IMR-90 (cell line): ENCODE measurements around the gene EFNA5. TPM values are rescaled to one million over a fixed set of nuclear protein-coding genes. Genes with fewer than 3 reads are reported as not detected.

ENCODE experiments used
- ATAC-seq: fragments of 200-7000 bp; cut with Tn5 transposase; 2 replicates; pipeline ENCODE4 v1.9.1; 2020; ENCODE audit warnings: low read depth, mild to moderate bottlenecking, moderate library complexity
- BruUV-seq: library from RNA; stranded (reverse); fragments of 400-500 nt; replicated peaks from 2 replicates; lab custom pipeline; 2021; lab: Mats Ljungman, UMichigan
- CTCF ChIA-PET: fragments of 300-600 bp; formaldehyde crosslinking; extraction: SDS; loops from one replicate; lab custom pipeline; 2021; ENCODE audit warnings: antibody characterized with exemption; lab: Yijun Ruan, JAX
- POLR2A ChIA-PET: fragments of 300-600 bp; sonication (Branson Sonifier 250); formaldehyde crosslinking; loops from one replicate; lab custom pipeline; 2022; ENCODE audit warnings: antibody characterized with exemption; ENCODE audit not compliant: unreplicated experiment; lab: Charles Lee
- DNase-seq: peaks from one replicate; pipeline ENCODE4 v3.0.0; 2013
- H2AFZ ChIP-seq: replicated peaks from 2 replicates; pipeline ENCODE3; 2013; ENCODE audit warnings: low read length, mild to moderate bottlenecking; ENCODE audit not compliant: poor library complexity
- H2AK5ac ChIP-seq: 2 replicates; pipeline ENCODE4 v1.6.1; 2013; ENCODE audit warnings: low read depth, low read length, inconsistent platforms
- H2AK9ac ChIP-seq: replicated peaks from 2 replicates; pipeline ENCODE3; 2013; ENCODE audit warnings: mild to moderate bottlenecking, low read depth, low read length, moderate library complexity; ENCODE audit not compliant: poor library complexity
- H2BK120ac ChIP-seq: 2 replicates; pipeline ENCODE4 v1.6.1; 2013; ENCODE audit warnings: low read depth, low read length, inconsistent platforms
- H2BK15ac ChIP-seq: 3 replicates; pipeline ENCODE4 v1.6.1; 2013; ENCODE audit warnings: low read depth, low read length, inconsistent platforms
- H2BK20ac ChIP-seq: 2 replicates; pipeline ENCODE4 v1.6.1; 2013; ENCODE audit warnings: low read depth, mild to moderate bottlenecking, inconsistent platforms, low read length, moderate library complexity
- H2BK5ac ChIP-seq: 2 replicates; pipeline ENCODE4 v1.6.1; 2013; ENCODE audit warnings: mild to moderate bottlenecking, low read depth, low read length, inconsistent platforms; ENCODE audit not compliant: poor library complexity, severe bottlenecking
- H3K14ac ChIP-seq: replicated peaks from 2 replicates; pipeline ENCODE4 v1.6.1; 2013; ENCODE audit warnings: low read depth, low read length, inconsistent platforms
- H3K18ac ChIP-seq: 2 replicates; pipeline ENCODE4 v1.6.1; 2013; ENCODE audit warnings: low read depth, low read length, control low read depth
- H3K23ac ChIP-seq: 2 replicates; pipeline ENCODE4 v1.6.1; 2013; ENCODE audit warnings: low read depth, low read length, inconsistent platforms
- H3K27ac ChIP-seq: 2 replicates; pipeline ENCODE4 v1.5.1; 2013; ENCODE audit warnings: mild to moderate bottlenecking, control low read depth, low read length; ENCODE audit not compliant: insufficient read depth
- H3K27me3 ChIP-seq: 2 replicates; pipeline ENCODE4 v1.6.1; 2013; ENCODE audit warnings: low read length; ENCODE audit not compliant: control insufficient read depth, insufficient read depth
- H3K36me3 ChIP-seq: 2 replicates; pipeline ENCODE4 v1.6.1; 2013; ENCODE audit warnings: low read length, mixed read lengths; ENCODE audit not compliant: control insufficient read depth, insufficient read depth
- H3K4ac ChIP-seq: 2 replicates; pipeline ENCODE4 v1.6.1; 2013; ENCODE audit warnings: low read depth, low read length, inconsistent platforms
- H3K4me1 ChIP-seq: 2 replicates; pipeline ENCODE4 v1.6.1; 2013; ENCODE audit warnings: low read length, mixed read lengths; ENCODE audit not compliant: control insufficient read depth, insufficient read depth
- H3K4me2 ChIP-seq: 2 replicates; pipeline ENCODE4 v1.6.1; 2013; ENCODE audit warnings: low read depth, mild to moderate bottlenecking, control low read depth, low read length, moderate library complexity
- H3K4me3 ChIP-seq: 2 replicates; pipeline ENCODE4 v1.5.1; 2013; ENCODE audit warnings: low read depth, mild to moderate bottlenecking, control low read depth, low read length, moderate library complexity; ENCODE audit not compliant: insufficient read depth
- H3K56ac ChIP-seq: 2 replicates; pipeline ENCODE4 v1.6.1; 2013; ENCODE audit warnings: low read length, inconsistent platforms; ENCODE audit not compliant: insufficient read depth; ENCODE audit errors: extremely low read depth
- H3K79me1 ChIP-seq, 2 experiments: 2 replicates each; pipeline ENCODE4 v1.6.1; 2013; ENCODE audit warnings: low read length in 2 of 2, inconsistent platforms in 1 of 2, low read depth in 1 of 2
- H3K9ac ChIP-seq: 2 replicates; pipeline ENCODE4 v1.6.1; 2013; ENCODE audit warnings: low read depth, low read length, control low read depth
- H3K9me1 ChIP-seq: 2 replicates; pipeline ENCODE4 v1.6.1; 2013; ENCODE audit warnings: low read length, inconsistent platforms; ENCODE audit not compliant: insufficient read depth
- H3K9me3 ChIP-seq: 2 replicates; pipeline ENCODE4 v1.6.1; 2013; ENCODE audit warnings: low read length; ENCODE audit not compliant: control insufficient read depth, insufficient read depth
- H4K20me1 ChIP-seq: 2 replicates; pipeline ENCODE4 v1.6.1; 2013; ENCODE audit warnings: low read length, inconsistent platforms; ENCODE audit not compliant: insufficient read depth
- H4K5ac ChIP-seq: 2 replicates; pipeline ENCODE4 v1.6.1; 2013; ENCODE audit warnings: mild to moderate bottlenecking, low read depth, low read length, control low read depth
- H4K8ac ChIP-seq, 2 experiments: 2 replicates each; pipeline ENCODE4 v1.6.1; 2013; ENCODE audit warnings: low read depth in 2 of 2, low read length in 2 of 2, control low read depth in 1 of 2, inconsistent platforms in 1 of 2
- H4K91ac ChIP-seq: 2 replicates; pipeline ENCODE4 v1.6.1; 2013; ENCODE audit warnings: low read depth, low read length, inconsistent platforms; ENCODE audit not compliant: insufficient read depth
- CEBPB ChIP-seq: IDR thresholded peaks from 2 replicates; pipeline ENCODE4 v1.6.1; 2012; ENCODE audit warnings: low read depth, low read length, improper control_type of control experiment
- CTCF ChIP-seq: conservative IDR thresholded peaks from 2 replicates; pipeline ENCODE4 v1.5.1; 2012; ENCODE audit warnings: mild to moderate bottlenecking, low read depth, low read length, improper control_type of control experiment
- ELK1 ChIP-seq: fragments of 150-350 bp; IDR thresholded peaks from 2 replicates; pipeline ENCODE4 v1.6.1; 2016; ENCODE audit warnings: low read depth, mild to moderate bottlenecking, low read length, moderate library complexity, borderline replicate concordance
- MAFK ChIP-seq: IDR thresholded peaks from 2 replicates; pipeline ENCODE4 v1.6.1; 2012; ENCODE audit warnings: low read depth, low read length, improper control_type of control experiment
- MXI1 ChIP-seq: IDR thresholded peaks from 2 replicates; pipeline ENCODE4 v1.6.1; 2012; ENCODE audit warnings: low read depth, mild to moderate bottlenecking, low read length, moderate library complexity, borderline replicate concordance
- NFE2L2 ChIP-seq: fragments of 150-350 bp; IDR thresholded peaks from 2 replicates; pipeline ENCODE4 v1.6.1; 2016; ENCODE audit warnings: low read depth, mild to moderate bottlenecking, low read length
- RAD21 ChIP-seq: IDR thresholded peaks from 2 replicates; pipeline ENCODE4 v1.6.1; 2012; ENCODE audit warnings: low read length, improper control_type of control experiment
- RCOR1 ChIP-seq: IDR thresholded peaks from 2 replicates; pipeline ENCODE4 v1.6.1; 2012; ENCODE audit warnings: mild to moderate bottlenecking, low read length, improper control_type of control experiment; ENCODE audit not compliant: insufficient replicate concordance
- RFX5 ChIP-seq: IDR thresholded peaks from 2 replicates; pipeline ENCODE4 v1.8.0; 2012; ENCODE audit warnings: low read depth, mild to moderate bottlenecking, low read length, moderate library complexity
- USF2 ChIP-seq: fragments of 150-350 bp; IDR thresholded peaks from 2 replicates; pipeline ENCODE4 v1.6.1; 2017; ENCODE audit warnings: mild to moderate bottlenecking, antibody characterized with exemption, low read length, low read depth
- WGBS, 2 experiments: methylation state at CpG; one replicate each; pipeline versions ENCODE4 v1.1.5 to v1.1.7; 2013; ENCODE audit warnings: missing lambda C conversion rate in 2 of 2; ENCODE audit not compliant: insufficient read length in 1 of 2; ENCODE audit errors: extremely low coverage in 2 of 2; 5-methylcytosine and 5-hydroxymethylcytosine counted together
- dilution Hi-C: fragments of 300-500 bp; cut with HindIII; formaldehyde crosslinking; loops from one replicate; pipeline ENCODE4 v1.14.3; 2018; ENCODE audit warnings: low sequenced_read_pairs; ENCODE audit not compliant: unreplicated experiment
- in situ Hi-C: fragments of 300-500 bp; cut with MboI; formaldehyde crosslinking; loops from 3 replicates; pipeline ENCODE4 v1.14.3; 2019; ENCODE audit warnings: low sequenced_read_pairs, inconsistent platforms, mixed read lengths
- intact Hi-C: fragments of 100-400 bp; cut with micrococcal nuclease; formaldehyde crosslinking; loops from 2 replicates; pipeline ENCODE4 v1.10.0; 2022
- polyA plus RNA-seq, 3 experiments: library from polyadenylated mRNA; depleted of rRNA; stranded (reverse); fragments of >200 nt; gene quantifications; 2 replicates each; pipeline ENCODE4 v1.2.3, GENCODE V29; 2012; ENCODE audit warnings: low replicate concordance in 1 of 3
- total RNA-seq: library from RNA; depleted of rRNA; stranded (reverse); fragments of >200 nt; gene quantifications from 2 replicates; pipeline ENCODE4 v1.2.3, GENCODE V29; 2012

EFNA5 gene
- total and polyA plus RNA-seq, 2 of the 4 experiments (the other 2 are of a cell fraction) = 1.5 to 1.6 TPM

- no peaks in the 10 kb centered on the region for H4K20me1 ChIP-seq
- in situ Hi-C loops (no loop called here), intact Hi-C loops (loop anchor here (2.0 kb wide), 1 partner anchor 67 kb away; no protein-coding TSS in a partner anchor), dilution Hi-C loops (no loop called here)
- no peak overlapping the region for H4K91ac ChIP-seq
- no peak overlapping the region for H4K5ac ChIP-seq
- H3K9ac ChIP-seq = no peak overlapping the region
- H3K4me3 ChIP-seq = no peak overlapping the region
- no peak overlapping the region for H3K18ac ChIP-seq
- no peak for TF ChIP-seq MXI1
- no peak for TF ChIP-seq ELK1
- TF ChIP-seq CTCF = no peak
- no peak for TF ChIP-seq RFX5
- TF ChIP-seq RCOR1 = no peak
- no peak for TF ChIP-seq RAD21
- no peak for TF ChIP-seq NFE2L2
- no peak for TF ChIP-seq USF2
- no peak for TF ChIP-seq MAFK
- no peak for TF ChIP-seq CEBPB
- no peak overlapping the region for H2AK5ac ChIP-seq
- H2BK5ac ChIP-seq = no peak overlapping the region
- no peak overlapping the region for H2BK120ac ChIP-seq
- no peak overlapping the region for H3K14ac ChIP-seq
- no peak overlapping the region for H2AFZ ChIP-seq
- no peak overlapping the region for H3K4me2 ChIP-seq
- no peaks in the 10 kb centered on the region for H3K9me3 ChIP-seq
- peaks cover 8% of the 10 kb centered on the region for H3K4me1 ChIP-seq
- H3K79me1 ChIP-seq = 0 out of 4 replicates have a peak, but pooled peaks cover 0 to 4% of the 10 kb centered on the region in 2 experiments
- no peaks in the 10 kb centered on the region for H3K27me3 ChIP-seq
- no peak overlapping the region for H3K56ac ChIP-seq
- H3K4ac ChIP-seq = no peak overlapping the region
- no peaks in the 10 kb centered on the region for H3K36me3 ChIP-seq
- H3K27ac ChIP-seq = no peak overlapping the region
- no TSS peak for BruUV-seq
- H2AK9ac ChIP-seq = no peak overlapping the region
- H3K9me1 ChIP-seq = peaks cover 3% of the 10 kb centered on the region; the same call in 1 of the 2 replicates
- H4K8ac ChIP-seq = no peak overlapping the region
- no peak overlapping the region for H2BK20ac ChIP-seq
- CTCF ChIA-PET = no interaction called here
- no peak for DNase-seq
- WGBS, 2 experiments = 100% methylated on average over 1 of the region's 3 CpGs; no CpG with 5 or more reads in 1 of the 2 experiments
- POLR2A ChIA-PET = interaction anchor here (1.1 kb wide), 1 partner anchor 70 kb away, joined by 3 read pairs; no protein-coding TSS in a partner anchor
- ATAC-seq = no peak
- H3K23ac ChIP-seq = no peak overlapping the region
- no peak overlapping the region for H2BK15ac ChIP-seq
Measured at GRCh38 chr5:107457881-107458280, 212.9 kb downstream of the EFNA5 start.
